Osteoblast (primary cell): Measurements from ENCODE around the gene NOP14. TPM values are rescaled to one million over a fixed set of nuclear protein-coding genes. Genes with fewer than 3 reads are reported as not detected.
A peak's percentile ranks its signal among the peaks of the same experiment; 100 is the strongest.

Source experiments
- DNase-seq: peaks from one replicate; pipeline ENCODE4 v3.0.0; 2011; ENCODE audit warnings: low spot score, mixed read lengths; ENCODE audit not compliant: insufficient read length; ENCODE audit errors: missing footprints
- H2AFZ ChIP-seq: 2 replicates; pipeline ENCODE4 v1.6.0; 2011; ENCODE audit warnings: mild to moderate bottlenecking, low read length
- H3K27ac ChIP-seq: 2 replicates; pipeline ENCODE4 v1.5.1; 2011; ENCODE audit warnings: mild to moderate bottlenecking, low read depth, low read length, moderate library complexity
- H3K27me3 ChIP-seq: 2 replicates; pipeline ENCODE4 v1.6.0; 2012; ENCODE audit warnings: mild to moderate bottlenecking, control low read depth, inconsistent platforms, low read length, moderate library complexity; ENCODE audit not compliant: insufficient read depth
- H3K36me3 ChIP-seq: 2 replicates; pipeline ENCODE4 v1.5.1; 2011; ENCODE audit warnings: mild to moderate bottlenecking, low read length, control low read depth, moderate library complexity; ENCODE audit not compliant: insufficient read depth
- H3K4me1 ChIP-seq: 2 replicates; pipeline ENCODE4 v1.5.1; 2011; ENCODE audit warnings: mild to moderate bottlenecking, low read length, control low read depth, moderate library complexity; ENCODE audit not compliant: insufficient read depth
- H3K4me2 ChIP-seq: 2 replicates; pipeline ENCODE4 v1.6.0; 2011; ENCODE audit warnings: mild to moderate bottlenecking, low read length; ENCODE audit not compliant: insufficient read depth
- H3K4me3 ChIP-seq: fragments of 200-600 bp; sonication (generic); 3 replicates; pipeline ENCODE4 v1.5.1; 2012; ENCODE audit warnings: mild to moderate bottlenecking, low read length, inconsistent platforms; ENCODE audit not compliant: insufficient read depth
- H3K79me2 ChIP-seq: 2 replicates; pipeline ENCODE4 v1.6.0; 2012; ENCODE audit warnings: mild to moderate bottlenecking, low read length, control low read depth, inconsistent platforms; ENCODE audit not compliant: insufficient read depth
- H3K9me3 ChIP-seq: 2 replicates; pipeline ENCODE4 v1.5.1; 2011; ENCODE audit warnings: low read depth, low read length, control low read depth
- H4K20me1 ChIP-seq: 2 replicates; pipeline ENCODE4 v1.6.0; 2012; ENCODE audit warnings: mild to moderate bottlenecking, low read length, control low read depth; ENCODE audit not compliant: insufficient read depth
- total RNA-seq: library from RNA; depleted of rRNA; stranded (reverse); fragments of >200 nt; gene quantifications from 2 replicates; pipeline ENCODE4 v1.2.3, GENCODE V29; 2012
- TF ChIP-seq, protein P1 (sequence below): IDR thresholded peaks from 2 replicates; pipeline ENCODE4 v1.5.1; 2011; ENCODE audit warnings: mild to moderate bottlenecking, low read depth, low read length, moderate library complexity; ENCODE audit errors: extremely low read depth

NOP14 gene
- 24.2 and 30.0 TPM in 2 replicates for total RNA-seq

GRCh38 chr4:2963175-2963965, at the start of gene NOP14, which contains the start of gene GRK4:
TSS of gene NOP14 (minus strand) at chr4:2963406. CDS start at chr4:2963319, 87 bp downstream.
TSS of gene GRK4 (plus strand) at chr4:2963571. CDS start at chr4:2964071, 500 bp downstream.
- DNase-seq = peak; percentile 100
- Histone ChIP-seq H3K4me2 (peak within 1 kb of the TSS; percentile 95), H3K36me3 (no peaks in the 10 kb centered on the region), H3K4me1 (peaks cover 30% of the 10 kb centered on the region), H3K27me3 (no peaks in the 10 kb centered on the region), H3K9me3 (no peaks in the 10 kb centered on the region), H3K27ac (peak within 1 kb of the TSS; percentile 89), H2AFZ (peak within 1 kb of the TSS; percentile 89), H4K20me1 (peaks cover 29% of the 10 kb centered on the region), H3K4me3 (peak within 1 kb of the TSS; percentile 96), H3K79me2 (peaks cover 59% of the 10 kb centered on the region)
- TF ChIP-seq, protein P1, sequence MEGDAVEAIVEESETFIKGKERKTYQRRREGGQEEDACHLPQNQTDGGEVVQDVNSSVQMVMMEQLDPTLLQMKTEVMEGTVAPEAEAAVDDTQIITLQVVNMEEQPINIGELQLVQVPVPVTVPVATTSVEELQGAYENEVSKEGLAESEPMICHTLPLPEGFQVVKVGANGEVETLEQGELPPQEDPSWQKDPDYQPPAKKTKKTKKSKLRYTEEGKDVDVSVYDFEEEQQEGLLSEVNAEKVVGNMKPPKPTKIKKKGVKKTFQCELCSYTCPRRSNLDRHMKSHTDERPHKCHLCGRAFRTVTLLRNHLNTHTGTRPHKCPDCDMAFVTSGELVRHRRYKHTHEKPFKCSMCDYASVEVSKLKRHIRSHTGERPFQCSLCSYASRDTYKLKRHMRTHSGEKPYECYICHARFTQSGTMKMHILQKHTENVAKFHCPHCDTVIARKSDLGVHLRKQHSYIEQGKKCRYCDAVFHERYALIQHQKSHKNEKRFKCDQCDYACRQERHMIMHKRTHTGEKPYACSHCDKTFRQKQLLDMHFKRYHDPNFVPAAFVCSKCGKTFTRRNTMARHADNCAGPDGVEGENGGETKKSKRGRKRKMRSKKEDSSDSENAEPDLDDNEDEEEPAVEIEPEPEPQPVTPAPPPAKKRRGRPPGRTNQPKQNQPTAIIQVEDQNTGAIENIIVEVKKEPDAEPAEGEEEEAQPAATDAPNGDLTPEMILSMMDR = no peak

DNA sequence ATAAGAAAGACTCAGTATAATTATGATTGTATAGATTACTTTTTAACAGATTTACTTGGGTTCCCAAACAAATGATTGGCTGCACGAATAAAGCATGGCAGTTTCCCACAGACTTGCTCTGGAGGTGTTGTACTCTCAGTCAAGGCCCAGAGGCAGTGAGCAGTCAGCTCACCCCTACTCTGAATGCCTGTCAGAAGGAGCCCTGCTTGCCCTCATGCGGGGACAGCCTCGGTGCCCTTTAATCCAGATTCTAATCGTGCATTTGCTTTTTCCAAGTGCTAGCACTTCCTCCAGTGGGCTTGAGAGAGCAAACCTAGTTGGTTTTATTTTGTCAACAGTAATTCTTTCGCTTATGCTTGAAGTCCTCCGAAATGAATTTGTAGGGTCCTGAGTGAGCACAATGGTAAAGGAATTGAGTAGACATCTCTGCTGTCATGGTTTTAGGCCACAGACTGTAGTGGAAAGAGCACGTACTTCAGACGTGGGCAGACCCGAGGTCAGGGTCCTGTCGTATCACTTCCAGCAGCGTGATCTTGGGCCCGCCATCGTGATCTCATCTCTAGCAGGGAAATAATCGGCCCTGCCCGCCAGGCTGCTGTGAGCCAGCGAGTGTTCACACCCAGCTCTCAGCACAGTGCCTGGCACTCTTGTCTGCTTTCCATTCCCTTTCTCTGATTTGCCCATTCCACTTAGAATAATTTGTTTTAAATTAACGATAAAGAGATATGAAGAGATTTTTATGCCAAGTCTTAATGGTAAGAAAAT, 48.4 kb upstream of the NOP14 start:
- H3K4me3 ChIP-seq = no peak overlapping the region
- no peaks in the 10 kb centered on the region for H4K20me1 ChIP-seq
- H2AFZ ChIP-seq = no peak overlapping the region
- no peaks in the 10 kb centered on the region for H3K27me3 ChIP-seq
- H3K9me3 ChIP-seq = no peaks in the 10 kb centered on the region
- no peak overlapping the region for H3K4me2 ChIP-seq
- no peaks in the 10 kb centered on the region for H3K36me3 ChIP-seq
- peak; percentile 42 for DNase-seq
- H3K4me1 ChIP-seq = peaks cover 9% of the 10 kb centered on the region
- no peaks in the 10 kb centered on the region for H3K79me2 ChIP-seq
- TF ChIP-seq, protein P1 = no peak
- H3K27ac ChIP-seq = no peak overlapping the region

DNA sequence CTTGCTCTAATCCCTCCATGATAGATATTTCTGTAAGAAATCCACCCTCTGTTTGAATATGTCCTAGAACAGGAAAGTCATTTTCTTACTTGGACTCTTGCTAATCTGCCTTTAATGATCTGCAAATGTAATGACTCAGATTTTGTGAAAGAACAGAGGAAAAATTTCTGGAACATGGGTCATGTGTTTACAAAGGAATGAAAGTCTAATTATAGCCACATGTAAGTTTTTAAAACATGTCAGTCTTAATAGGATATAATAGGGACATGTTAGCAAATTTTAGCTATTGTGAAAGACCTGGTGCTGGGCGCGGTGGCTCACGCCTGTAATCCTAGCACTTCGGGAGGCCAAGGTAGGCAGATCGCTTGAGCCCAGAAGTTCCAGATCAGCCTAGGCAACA, 47.8 kb upstream of the NOP14 start:
- Histone ChIP-seq H3K27ac (no peak overlapping the region), H3K27me3 (no peaks in the 10 kb centered on the region), H4K20me1 (no peaks in the 10 kb centered on the region), H3K4me1 (peaks cover 9% of the 10 kb centered on the region), H3K4me3 (no peak overlapping the region), H2AFZ (no peak overlapping the region), H3K4me2 (peak overlapping the region; percentile 12), H3K36me3 (no peaks in the 10 kb centered on the region), H3K9me3 (no peaks in the 10 kb centered on the region), H3K79me2 (no peaks in the 10 kb centered on the region)
- DNase-seq = peak; percentile 84
- TF ChIP-seq, protein P1 = no peak

DNA sequence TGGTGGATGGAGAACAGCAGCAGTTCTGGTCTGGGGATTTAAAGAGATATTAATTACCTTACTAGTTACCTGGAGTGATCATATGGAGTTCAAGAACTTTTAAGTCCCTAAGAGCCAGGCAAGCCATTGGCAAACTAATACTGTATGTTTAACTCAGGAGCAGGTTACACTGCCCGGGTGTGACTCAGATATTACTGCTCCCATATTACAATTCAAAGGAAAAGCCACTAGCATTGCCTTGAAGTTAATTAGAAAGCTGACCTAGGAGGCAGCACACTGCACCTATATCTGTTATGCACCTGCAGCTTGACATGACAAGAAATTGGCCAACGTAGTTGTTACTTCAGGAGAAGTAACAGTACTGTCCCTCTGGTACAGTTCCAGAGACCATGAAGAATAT, 47.4 kb upstream of the NOP14 start:
- H3K27me3 ChIP-seq = no peaks in the 10 kb centered on the region
- H2AFZ ChIP-seq = no peak overlapping the region
- H3K27ac ChIP-seq = no peak overlapping the region
- no peaks in the 10 kb centered on the region for H4K20me1 ChIP-seq
- H3K9me3 ChIP-seq = no peaks in the 10 kb centered on the region
- TF ChIP-seq, protein P1 = no peak
- H3K4me2 ChIP-seq = peak overlapping the region; percentile 12
- H3K36me3 ChIP-seq = no peaks in the 10 kb centered on the region
- peaks cover 9% of the 10 kb centered on the region for H3K4me1 ChIP-seq
- H3K4me3 ChIP-seq = no peak overlapping the region
- DNase-seq = peak; percentile 19
- no peaks in the 10 kb centered on the region for H3K79me2 ChIP-seq
